Omental fat pad (tissue), 4 donors: ENCODE data around the gene RRBP1. TPM values are rescaled to one million over a fixed set of nuclear protein-coding genes. Genes with fewer than 3 reads are reported as not detected.

ENCODE experiments used
- ATAC-seq: fragments of 150-250 bp; one replicate; pipeline ENCODE4 v1.9.1; 2016; ENCODE audit warnings: mild to moderate bottlenecking, moderate library complexity; ENCODE audit not compliant: low FRiP score
- DNase-seq: peaks from one replicate; pipeline ENCODE4 v3.0.0-alpha.2; 2019; ENCODE audit warnings: low spot score
- total RNA-seq, 4 donors: library from RNA; depleted of rRNA; stranded (reverse); fragments of >200 nt; gene quantifications; one replicate each; pipeline ENCODE4 v1.1.0, GENCODE V29; 2016
- TF ChIP-seq, protein P1 (sequence below), 3 donors: fragments of 450-650 bp; IDR thresholded peaks; one replicate each; pipeline ENCODE4 v1.5.1; 2016 to 2017; ENCODE audit warnings: antibody characterized with exemption in 3 of 3, mild to moderate bottlenecking in 3 of 3, moderate library complexity in 2 of 3

The RRBP1 gene
- total RNA-seq, 4 donors from 2014 or later, result 67.9 to 142 (median 87.2) TPM

DNA sequence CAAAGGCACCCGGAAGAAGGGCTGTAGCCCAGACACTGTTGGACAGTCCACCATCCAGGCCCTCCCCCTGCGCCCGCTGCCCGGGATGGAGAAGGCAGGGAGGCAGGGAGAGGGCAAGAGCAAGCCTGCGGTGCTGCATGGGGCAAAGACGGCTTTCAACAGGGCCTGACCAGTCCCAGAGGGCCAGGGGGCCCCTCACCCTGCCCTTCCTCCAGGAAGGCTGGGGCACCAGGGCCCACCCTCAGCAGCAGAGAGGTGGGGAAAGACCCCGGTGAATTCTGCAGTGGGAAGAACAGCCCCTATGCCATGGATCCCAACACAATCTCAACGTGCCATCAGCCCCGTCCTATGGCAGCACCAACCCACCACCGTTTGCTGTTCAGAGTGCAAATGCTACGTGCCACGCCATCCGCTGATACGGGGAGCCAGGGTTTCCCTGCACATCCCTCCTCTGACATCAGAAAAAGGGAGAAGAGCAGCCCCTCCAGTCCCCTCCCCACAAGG is 41.1 kb downstream of the RRBP1 start:
- ATAC-seq, result no peak
- TF ChIP-seq, protein P1, sequence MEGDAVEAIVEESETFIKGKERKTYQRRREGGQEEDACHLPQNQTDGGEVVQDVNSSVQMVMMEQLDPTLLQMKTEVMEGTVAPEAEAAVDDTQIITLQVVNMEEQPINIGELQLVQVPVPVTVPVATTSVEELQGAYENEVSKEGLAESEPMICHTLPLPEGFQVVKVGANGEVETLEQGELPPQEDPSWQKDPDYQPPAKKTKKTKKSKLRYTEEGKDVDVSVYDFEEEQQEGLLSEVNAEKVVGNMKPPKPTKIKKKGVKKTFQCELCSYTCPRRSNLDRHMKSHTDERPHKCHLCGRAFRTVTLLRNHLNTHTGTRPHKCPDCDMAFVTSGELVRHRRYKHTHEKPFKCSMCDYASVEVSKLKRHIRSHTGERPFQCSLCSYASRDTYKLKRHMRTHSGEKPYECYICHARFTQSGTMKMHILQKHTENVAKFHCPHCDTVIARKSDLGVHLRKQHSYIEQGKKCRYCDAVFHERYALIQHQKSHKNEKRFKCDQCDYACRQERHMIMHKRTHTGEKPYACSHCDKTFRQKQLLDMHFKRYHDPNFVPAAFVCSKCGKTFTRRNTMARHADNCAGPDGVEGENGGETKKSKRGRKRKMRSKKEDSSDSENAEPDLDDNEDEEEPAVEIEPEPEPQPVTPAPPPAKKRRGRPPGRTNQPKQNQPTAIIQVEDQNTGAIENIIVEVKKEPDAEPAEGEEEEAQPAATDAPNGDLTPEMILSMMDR (IDR thresholded peaks at IDR 0.05), result no peak

DNA sequence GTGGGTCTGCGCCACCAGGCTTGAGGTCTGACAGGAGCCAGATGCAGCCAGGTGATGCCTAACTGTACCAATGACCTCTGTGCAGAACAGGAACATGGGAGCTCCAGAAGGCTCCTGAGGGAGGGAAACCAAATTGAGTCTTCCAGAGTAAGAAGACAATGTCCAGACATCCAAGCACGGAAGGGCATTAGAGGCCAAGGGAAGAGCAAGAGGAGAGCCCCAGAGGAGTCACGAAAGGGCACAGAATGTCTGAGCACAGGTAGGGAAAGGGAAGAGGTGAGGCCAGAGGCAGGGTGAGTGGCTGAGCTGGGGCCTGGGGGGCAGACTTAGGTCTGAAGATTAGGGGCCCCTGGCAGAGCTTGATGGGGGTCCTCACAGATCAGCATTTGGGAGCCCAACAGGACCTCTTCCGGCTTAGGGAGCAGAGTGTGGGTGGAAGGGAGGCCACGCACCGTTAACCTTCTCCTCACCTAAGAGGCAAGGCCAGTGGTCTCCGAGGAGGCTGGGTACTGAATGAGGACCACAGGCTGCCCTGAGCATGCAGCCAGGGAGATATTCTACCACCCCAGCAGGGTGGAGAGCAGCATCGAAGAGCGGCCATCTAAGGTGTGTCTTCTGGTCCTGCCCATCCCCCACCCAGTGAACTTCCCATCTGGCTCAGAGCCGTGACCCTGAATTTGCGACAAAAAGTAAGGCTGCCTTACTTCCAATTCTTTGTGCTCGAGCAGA is 41.7 kb downstream of the RRBP1 start:
- TF ChIP-seq, protein P1 (IDR thresholded peaks at IDR 0.05), result no peak
- no peak for DNase-seq
- ATAC-seq, result no peak

More for the DNA sequence above, 41.1 kb downstream of the RRBP1 start:
- no peak for DNase-seq

DNA sequence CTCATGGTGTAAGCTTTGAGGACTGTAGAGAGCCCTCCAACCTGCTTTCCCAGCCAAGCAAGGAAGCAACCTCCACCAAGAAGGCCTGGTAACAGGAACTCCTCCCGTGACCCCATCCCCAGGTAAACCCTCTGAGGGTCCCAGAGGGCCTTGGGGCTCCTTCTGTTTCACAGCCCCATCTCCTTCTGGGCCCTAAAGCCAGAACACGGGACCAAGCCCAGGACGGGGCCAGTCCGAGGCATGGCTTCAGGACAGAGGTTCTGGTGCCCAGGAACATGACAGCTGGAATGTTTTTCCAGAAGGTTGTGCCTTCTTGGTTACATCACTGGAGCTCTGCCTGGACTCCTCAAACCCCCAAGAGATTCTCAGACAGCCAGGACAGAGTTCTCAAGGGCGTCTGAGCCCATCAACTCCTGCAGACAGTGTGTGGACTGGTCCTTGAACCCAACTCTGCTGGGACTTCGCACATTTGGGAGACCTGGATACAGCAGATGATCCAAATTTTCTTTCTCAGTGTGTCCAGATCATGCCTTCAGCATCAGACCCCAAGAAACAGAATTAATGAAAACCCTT is 43.1 kb downstream of the RRBP1 start:
- ATAC-seq (no peak), DNase-seq (no peak)
- TF ChIP-seq, protein P1 (IDR thresholded peaks at IDR 0.05), result no peak

DNA sequence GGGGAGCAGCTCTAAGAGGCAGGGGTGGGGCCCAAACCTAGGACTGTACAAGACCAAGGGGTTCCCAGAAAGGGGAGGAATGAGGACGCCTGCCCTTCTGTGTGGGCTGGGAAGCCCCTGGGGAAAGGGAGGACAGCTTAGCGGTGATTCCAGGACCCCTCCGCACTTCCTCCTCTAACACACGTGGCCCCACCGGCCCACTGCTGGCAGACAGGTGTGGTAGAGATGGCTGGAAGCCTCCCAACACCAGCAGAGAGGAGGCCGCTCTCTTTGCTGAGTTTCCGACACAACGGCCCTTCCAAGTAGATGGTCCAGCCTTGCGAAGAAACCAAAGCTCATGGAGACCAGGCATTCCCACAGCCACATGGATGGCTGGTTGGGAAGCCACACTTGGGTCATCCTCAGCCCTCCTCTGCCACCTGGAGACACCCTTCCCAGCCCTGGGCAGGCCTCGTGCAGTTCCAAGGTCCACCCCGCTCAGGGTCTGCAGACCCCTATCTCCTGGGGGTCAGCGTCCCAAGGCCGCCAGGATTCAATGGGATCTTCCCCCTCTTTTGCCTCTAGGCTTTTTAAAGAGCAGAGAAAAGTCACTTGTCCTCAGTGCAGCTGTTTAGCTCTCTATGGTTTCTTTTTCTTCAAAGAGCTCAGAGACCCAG is 43.9 kb downstream of the RRBP1 start:
- no peak for ATAC-seq
- TF ChIP-seq, protein P1 (IDR thresholded peaks at IDR 0.05), result no peak
- no peak for DNase-seq

DNA sequence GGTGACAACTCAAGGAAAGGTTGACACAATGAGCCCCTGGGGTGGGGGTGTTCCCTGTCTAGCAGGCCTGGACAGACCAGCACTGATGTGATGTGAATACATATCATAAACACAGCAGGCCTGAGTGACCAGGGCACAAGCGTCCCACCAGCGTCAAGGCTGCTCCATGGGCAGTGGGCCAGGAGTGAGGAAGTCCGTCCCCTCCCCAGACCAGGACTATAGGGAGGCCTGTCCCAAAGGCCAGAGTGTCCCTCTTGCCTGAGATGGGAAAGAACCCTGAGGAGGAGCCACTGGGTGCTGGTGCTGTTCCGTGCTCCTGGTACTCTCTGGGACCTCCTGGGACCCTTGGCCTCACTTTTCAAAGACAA is 44.6 kb downstream of the RRBP1 start:
- ATAC-seq (no peak), DNase-seq (no peak)
- TF ChIP-seq, protein P1 (IDR thresholded peaks at IDR 0.05), result no peak

DNA sequence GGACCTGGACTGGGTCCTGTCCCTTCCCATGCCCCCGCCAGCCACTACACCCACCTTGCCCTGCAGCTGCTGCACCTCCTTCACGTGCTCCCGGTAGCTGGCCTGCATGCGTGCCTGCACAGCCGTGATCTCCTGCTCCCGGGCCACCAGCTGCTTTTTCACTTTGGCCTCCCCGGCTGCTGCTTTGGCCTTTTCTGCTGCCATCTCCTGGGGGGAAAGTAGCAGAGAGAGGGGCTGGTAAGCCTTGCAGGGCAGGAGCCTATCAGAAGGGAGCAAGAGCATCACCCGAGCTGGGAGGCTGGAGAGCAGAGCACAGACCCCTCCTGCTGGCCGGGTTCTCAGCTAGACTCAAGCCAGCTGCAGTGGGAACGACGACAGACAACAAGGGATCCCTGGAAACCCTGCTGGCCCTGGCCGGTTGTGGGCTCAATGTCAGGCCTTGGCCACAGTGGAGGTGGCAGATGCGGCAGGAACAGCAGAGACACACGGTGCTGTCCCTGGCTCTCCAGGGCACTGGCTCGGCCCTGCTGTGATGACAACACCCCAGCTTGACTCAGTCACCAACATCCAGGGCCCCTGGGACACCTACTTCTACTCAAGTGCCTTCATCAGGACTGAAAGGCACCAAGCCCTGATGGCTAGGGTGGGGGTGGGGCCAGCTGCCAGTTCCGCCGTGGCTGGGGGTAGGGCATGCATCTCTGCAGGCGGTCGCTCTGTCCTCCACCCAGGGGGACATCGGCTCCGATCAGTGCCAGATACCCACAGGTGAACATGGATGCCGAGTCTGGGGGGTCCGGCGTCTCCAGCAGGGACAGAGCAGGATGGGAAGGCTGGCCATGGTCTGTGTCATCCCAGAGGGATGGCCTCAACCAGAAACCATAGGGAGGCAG is 45.3 kb downstream of the RRBP1 start:
- no peak for DNase-seq
- no peak for ATAC-seq

More for the DNA sequence above, 45.3 kb downstream of the RRBP1 start:
- TF ChIP-seq, protein P1 (IDR thresholded peaks at IDR 0.05), result no peak
